Thoracic aorta (tissue), 2 donors: ENCODE results near the gene ATXN7. TPM values are rescaled to one million over a fixed set of nuclear protein-coding genes. Genes with fewer than 3 reads are reported as not detected.

Source experiments
- ATAC-seq: fragments of 150-250 bp; one replicate; pipeline ENCODE4 v1.8.0; 2017; ENCODE audit warnings: low read depth; ENCODE audit not compliant: insufficient number of reproducible peaks, low FRiP score
- DNase-seq: peaks from one replicate; pipeline ENCODE4 v3.0.0-alpha.2; 2020; ENCODE audit warnings: low spot score
- H3K27ac ChIP-seq, 2 donors: fragments of 200-600 bp; sonication (generic); 1 replicate in 1 of 2; 2 replicates in 1 of 2; pipeline ENCODE4 v1.5.1; 2016; ENCODE audit warnings: mild to moderate bottlenecking in 2 of 2, moderate library complexity in 2 of 2
- H3K27me3 ChIP-seq: fragments of 200-600 bp; sonication (generic); replicated peaks from 2 replicates; pipeline ENCODE4 v1.6.0; 2016; ENCODE audit warnings: mild to moderate bottlenecking; ENCODE audit not compliant: insufficient read depth
- H3K36me3 ChIP-seq: fragments of 200-600 bp; sonication (generic); one replicate; pipeline ENCODE4 v1.5.1; 2016
- H3K4me1 ChIP-seq, 2 donors: fragments of 200-600 bp; sonication (generic); 1 replicate in 1 of 2; 2 replicates in 1 of 2; pipeline versions ENCODE4 v1.5.1 to v1.6.0; 2016; ENCODE audit warnings: low read depth in 2 of 2, mild to moderate bottlenecking in 1 of 2; ENCODE audit not compliant: control insufficient read depth in 1 of 2
- H3K4me3 ChIP-seq: fragments of 200-600 bp; sonication (generic); 2 replicates; pipeline ENCODE4 v1.5.1; 2016; ENCODE audit warnings: mild to moderate bottlenecking
- H3K9me3 ChIP-seq: fragments of 200-600 bp; sonication (generic); 2 replicates; pipeline ENCODE4 v1.5.1; 2016
- total RNA-seq, 2 donors: library from RNA; depleted of rRNA; stranded (reverse); fragments of >200 nt; gene quantifications; one replicate each; pipeline versions ENCODE4 v1.1.0 to v1.2.3, GENCODE V29; 2016
- TF ChIP-seq, protein P1 (sequence below): fragments of 200-600 bp; sonication (generic); IDR thresholded peaks from one replicate; pipeline ENCODE4 v1.5.1; 2019; ENCODE audit warnings: antibody characterized with exemption

ATXN7 gene
- total RNA-seq, 2 donors from 2014 or later, result 32.5 to 38.4 TPM

DNA sequence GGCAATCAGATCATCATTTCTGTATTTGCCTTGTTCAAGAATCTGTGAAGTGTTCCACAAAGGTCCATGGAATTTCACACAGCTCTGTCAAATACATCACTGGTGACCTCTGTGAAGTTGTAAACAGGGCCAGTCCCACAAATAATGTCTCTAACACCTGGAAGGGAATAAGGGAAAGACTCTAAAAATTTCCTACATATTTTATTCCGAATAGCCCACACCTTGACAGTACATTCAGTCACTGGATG is 44.6 kb upstream of the ATXN7 start, which contains the start of gene C3orf49:
TSS of gene C3orf49 (plus strand) at position 149 of the 248 bp plus-strand sequence. CDS start 173 bp downstream, outside the sequence.
- H3K9me3 ChIP-seq, result no peaks in the 10 kb centered on the region
- H3K4me1 ChIP-seq, result no peaks in the 10 kb centered on the region
- ATAC-seq (no peak), DNase-seq (no peak)
- H3K27ac ChIP-seq, result no peak within 1 kb of the TSS
- TF ChIP-seq, protein P1, sequence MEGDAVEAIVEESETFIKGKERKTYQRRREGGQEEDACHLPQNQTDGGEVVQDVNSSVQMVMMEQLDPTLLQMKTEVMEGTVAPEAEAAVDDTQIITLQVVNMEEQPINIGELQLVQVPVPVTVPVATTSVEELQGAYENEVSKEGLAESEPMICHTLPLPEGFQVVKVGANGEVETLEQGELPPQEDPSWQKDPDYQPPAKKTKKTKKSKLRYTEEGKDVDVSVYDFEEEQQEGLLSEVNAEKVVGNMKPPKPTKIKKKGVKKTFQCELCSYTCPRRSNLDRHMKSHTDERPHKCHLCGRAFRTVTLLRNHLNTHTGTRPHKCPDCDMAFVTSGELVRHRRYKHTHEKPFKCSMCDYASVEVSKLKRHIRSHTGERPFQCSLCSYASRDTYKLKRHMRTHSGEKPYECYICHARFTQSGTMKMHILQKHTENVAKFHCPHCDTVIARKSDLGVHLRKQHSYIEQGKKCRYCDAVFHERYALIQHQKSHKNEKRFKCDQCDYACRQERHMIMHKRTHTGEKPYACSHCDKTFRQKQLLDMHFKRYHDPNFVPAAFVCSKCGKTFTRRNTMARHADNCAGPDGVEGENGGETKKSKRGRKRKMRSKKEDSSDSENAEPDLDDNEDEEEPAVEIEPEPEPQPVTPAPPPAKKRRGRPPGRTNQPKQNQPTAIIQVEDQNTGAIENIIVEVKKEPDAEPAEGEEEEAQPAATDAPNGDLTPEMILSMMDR, result no peak
- no peak within 1 kb of the TSS for H3K4me3 ChIP-seq
- H3K27me3 ChIP-seq, result no peaks in the 10 kb centered on the region
- no peaks in the 10 kb centered on the region for H3K36me3 ChIP-seq

DNA sequence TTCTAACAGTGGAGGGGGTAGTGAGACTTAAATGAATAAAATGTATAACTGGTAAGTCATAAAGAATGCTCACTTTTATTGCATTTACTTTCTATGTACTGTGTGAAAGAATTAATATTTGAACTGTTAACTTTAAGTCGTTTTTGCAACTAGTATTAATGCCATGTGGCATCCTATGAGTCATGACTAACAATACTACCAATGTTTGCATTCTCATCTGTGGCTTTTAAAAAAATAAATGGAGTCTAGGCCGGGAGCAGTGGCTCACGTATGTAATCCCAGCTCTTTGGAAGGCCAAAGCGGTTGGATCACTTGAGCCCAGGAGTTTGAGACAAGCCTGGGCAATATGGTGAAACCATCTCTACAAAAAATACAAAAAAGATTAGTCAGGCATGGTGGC is 39.4 kb upstream of the ATXN7 start:
- Histone ChIP-seq H3K36me3 (no peaks in the 10 kb centered on the region), H3K27me3 (no peaks in the 10 kb centered on the region), H3K9me3 (no peaks in the 10 kb centered on the region), H3K4me3 (no peak overlapping the region), H3K4me1 (no peaks in the 10 kb centered on the region), H3K27ac (no peak overlapping the region)
- DNase-seq (no peak), ATAC-seq (no peak)
- TF ChIP-seq, protein P1, result no peak

DNA sequence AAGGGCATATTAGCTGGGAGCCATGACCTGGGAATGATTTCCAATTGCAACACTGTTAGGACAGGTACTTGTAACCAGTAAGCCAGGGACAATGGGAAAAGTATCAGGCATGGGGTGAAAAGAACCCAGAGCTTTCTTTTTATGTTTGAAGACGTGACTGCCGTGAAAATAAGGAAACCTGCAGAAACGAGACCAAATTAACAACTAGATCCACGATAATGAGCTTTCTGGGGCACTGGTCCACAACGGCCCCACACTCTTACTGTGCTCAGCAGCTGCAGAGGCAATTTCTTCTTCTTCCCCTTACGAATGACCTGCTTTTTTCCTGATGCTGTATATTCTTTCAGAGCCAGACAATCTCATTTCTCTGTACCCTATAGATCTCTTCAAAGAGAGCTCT is 33.1 kb upstream of the ATXN7 start:
- Histone ChIP-seq H3K27me3 (no peaks in the 10 kb centered on the region), H3K27ac (no peak overlapping the region), H3K4me1 (no peaks in the 10 kb centered on the region), H3K9me3 (no peaks in the 10 kb centered on the region), H3K36me3 (peaks cover 11% of the 10 kb centered on the region), H3K4me3 (no peak overlapping the region)
- no peak for DNase-seq
- no peak for ATAC-seq
- TF ChIP-seq, protein P1, result no peak

DNA sequence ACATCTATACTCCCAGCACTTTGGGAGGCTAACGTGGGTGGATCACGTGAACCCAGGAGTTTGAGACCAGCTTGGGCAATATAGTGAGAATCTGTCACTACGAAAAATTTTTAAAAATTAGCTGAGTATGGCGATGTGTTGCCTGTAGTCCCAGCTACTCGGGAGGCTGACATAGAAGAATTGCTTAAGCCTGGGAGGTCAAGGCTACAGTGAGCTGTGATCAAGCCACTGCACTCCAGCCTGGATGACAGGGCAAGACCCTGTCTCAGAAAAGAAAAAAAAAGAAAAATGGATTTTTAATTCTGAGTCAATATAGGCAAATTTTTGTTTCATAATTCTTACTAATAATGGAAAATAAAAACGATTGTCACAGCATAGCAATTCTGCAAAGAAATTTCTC is 31.3 kb upstream of the ATXN7 start:
- no peaks in the 10 kb centered on the region for H3K9me3 ChIP-seq
- H3K4me3 ChIP-seq, result no peak overlapping the region
- ATAC-seq (no peak), DNase-seq (no peak)
- no peaks in the 10 kb centered on the region for H3K4me1 ChIP-seq
- H3K36me3 ChIP-seq, result peaks cover 11% of the 10 kb centered on the region
- no peaks in the 10 kb centered on the region for H3K27me3 ChIP-seq
- no peak overlapping the region for H3K27ac ChIP-seq
- TF ChIP-seq, protein P1, result no peak

DNA sequence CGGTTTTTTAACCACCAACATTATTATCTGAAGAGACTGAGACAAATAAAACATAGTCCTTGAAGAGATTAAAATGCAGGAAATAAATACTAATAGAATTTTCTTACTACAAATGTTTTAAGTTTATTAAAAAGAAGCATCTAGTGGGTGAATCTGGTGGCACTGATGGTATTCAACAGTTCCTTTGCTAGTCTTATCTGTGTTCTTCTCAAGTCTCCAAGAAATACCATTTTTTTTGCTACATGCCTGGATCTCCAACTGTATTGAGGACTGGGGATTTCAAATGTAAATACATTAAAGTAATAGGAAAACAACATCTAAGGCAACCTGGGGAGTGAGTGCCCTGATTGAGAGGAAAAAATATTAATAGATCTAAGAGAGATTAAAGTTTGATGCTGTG is 22.0 kb upstream of the ATXN7 start:
- H3K27ac ChIP-seq, result no peak overlapping the region
- no peak overlapping the region for H3K4me3 ChIP-seq
- TF ChIP-seq, protein P1, result no peak
- no peaks in the 10 kb centered on the region for H3K4me1 ChIP-seq
- no peaks in the 10 kb centered on the region for H3K27me3 ChIP-seq
- H3K9me3 ChIP-seq, result no peaks in the 10 kb centered on the region
- no peaks in the 10 kb centered on the region for H3K36me3 ChIP-seq
- DNase-seq (no peak), ATAC-seq (no peak)
